ENCODE results near the gene JPH4.
"Not testable (repeated sequence)": the region's sequence is repeated elsewhere in the genome, so short reads cannot be mapped to it uniquely, and the experiment has no call there.

The JPH4 gene

DNA sequence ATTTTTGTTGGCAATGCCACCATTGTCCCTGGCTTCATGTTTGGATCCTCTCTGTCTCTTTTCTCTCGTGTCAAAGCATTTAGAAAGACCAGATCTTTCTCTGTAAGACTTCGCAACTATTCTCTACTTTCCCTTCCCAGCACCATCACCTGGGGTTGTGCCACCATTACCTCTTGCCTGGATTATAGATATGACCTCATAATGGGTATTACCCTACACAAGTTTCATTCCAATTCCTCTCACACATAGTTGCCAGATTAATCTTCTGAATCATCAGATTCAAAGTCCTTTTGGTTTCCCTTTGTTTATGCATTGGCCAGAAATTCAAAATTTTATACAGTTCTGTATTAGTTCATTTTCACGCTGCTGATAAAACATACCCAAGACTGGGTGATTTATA lies 30.4 kb upstream of the JPH4 start:
- DNase-seq (ENCODE audit: low read depth in 3 of 3, low spot score in 1 of 3), result no peak

DNA sequence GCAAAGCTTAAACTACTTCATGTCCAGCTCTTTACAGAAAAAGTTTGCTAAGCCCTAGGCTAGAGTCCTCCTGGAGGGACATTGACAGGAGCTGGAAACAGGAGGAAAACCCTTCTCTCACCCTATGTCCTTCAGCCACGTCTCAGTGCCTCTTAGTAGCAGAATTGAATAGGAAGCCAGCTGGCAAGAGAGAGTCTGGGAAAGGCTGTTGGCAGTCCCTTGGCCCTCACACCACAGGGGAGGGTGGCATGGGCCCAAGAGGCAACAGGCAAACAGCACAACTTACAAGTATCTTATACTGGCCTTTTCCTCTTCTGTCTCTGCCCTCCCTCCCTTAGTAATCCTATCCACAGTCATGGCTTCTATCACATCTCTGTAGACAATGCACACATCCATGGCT lies 29.9 kb upstream of the JPH4 start:
- no peak for DNase-seq (ENCODE audit: low read depth in 3 of 3, low spot score in 1 of 3)

DNA sequence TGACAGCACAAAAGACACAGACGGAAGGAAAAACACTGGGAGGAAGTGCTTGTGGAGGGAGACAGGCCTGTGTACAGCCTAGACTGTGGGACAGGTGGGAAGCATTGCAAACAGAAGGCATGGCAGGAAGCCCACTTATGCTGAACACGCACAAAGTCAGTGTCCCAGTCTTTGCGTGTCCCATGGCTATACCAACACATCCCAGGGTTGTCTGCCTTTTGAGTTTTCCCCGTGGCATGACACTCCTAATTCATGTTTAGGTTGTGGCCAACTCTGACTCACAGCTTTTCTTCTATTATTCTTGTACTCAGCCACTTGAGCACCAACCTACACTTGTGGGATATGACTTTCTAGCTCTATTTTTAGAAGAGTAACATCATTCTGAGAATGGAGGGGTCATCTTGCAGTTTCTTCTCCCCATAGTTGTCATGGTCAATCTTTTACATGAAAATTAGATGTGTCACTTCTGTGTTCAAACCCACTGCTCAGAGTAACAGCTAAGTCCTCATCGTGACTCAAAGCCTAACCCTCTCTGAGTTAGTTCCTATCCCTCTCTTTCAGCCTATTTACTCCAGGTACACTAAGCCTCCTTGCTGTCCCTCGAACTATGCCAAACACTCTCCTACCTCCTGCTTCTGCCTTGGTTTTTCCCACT lies 27.5 kb upstream of the JPH4 start:
- DNase-seq (ENCODE audit: low read depth in 3 of 3, low spot score in 1 of 3), result no peak

DNA sequence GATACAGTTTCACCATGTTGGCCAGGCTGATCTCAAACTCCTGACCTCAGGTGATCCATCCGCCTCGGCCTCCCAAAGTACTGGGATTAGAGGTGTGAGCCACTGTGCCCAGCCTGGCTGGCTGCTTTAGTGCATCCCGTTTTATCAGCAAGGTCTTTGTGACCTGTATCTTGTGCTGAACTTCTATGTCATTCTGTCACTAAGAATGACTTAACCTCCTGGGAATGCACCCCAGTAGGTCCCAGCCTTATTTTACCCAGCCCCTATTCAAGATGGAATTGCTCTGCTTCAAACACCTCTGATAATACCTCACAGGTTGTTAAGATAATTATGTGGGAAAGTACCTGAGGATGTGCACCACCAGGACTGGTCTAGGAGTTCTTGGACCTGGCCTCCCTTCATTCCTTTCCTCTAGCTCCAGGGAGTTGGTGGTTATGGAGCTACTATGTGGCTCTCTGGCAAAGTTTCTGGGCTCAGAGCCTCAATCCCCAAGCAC lies 26.1 kb upstream of the JPH4 start:
- DNase-seq (ENCODE audit: low read depth in 3 of 3, low spot score in 1 of 3), result no peak

DNA sequence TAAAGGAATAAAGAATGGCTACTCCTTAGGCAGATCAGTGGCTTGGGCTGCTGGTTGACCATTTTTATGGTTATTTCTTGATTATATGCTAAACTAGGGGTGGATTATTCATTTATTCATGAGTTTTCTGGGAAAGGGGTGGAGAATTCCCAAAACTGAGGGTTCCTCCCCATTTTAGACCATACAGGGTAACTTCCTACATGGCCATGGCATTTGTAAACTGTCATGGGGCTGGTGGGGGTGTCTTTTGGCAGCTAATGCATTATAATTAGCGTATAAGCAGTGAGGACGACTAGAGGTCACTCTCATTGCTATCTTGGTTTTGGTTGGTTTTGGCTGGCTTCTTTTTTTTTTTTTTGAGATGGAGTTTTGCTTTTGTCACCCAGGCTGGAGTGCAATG lies 25.6 kb upstream of the JPH4 start:
- DNase-seq (ENCODE audit: low read depth in 3 of 3, low spot score in 1 of 3), result no peak

DNA sequence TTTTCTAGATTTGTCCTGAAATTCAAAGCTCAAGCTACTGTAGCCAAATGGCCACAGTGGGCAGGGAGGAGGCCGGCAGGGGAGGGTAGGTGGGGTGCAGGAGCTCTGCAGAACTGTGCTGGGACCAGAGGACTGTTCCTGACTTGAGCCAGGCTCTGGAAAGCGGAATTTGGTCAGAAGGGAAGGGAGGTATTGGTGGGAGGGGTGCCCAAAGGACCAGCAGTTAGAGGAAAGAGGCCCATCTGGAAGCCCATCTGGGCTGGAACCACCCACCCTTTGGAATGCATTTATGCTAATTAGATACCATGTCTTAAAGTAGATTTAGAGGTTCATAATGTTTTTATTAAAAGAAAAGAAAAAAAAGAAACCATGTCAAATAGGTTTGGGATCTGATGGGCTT lies 24.5 kb upstream of the JPH4 start:
- no peak for DNase-seq (ENCODE audit: low read depth in 3 of 3, low spot score in 1 of 3)

DNA sequence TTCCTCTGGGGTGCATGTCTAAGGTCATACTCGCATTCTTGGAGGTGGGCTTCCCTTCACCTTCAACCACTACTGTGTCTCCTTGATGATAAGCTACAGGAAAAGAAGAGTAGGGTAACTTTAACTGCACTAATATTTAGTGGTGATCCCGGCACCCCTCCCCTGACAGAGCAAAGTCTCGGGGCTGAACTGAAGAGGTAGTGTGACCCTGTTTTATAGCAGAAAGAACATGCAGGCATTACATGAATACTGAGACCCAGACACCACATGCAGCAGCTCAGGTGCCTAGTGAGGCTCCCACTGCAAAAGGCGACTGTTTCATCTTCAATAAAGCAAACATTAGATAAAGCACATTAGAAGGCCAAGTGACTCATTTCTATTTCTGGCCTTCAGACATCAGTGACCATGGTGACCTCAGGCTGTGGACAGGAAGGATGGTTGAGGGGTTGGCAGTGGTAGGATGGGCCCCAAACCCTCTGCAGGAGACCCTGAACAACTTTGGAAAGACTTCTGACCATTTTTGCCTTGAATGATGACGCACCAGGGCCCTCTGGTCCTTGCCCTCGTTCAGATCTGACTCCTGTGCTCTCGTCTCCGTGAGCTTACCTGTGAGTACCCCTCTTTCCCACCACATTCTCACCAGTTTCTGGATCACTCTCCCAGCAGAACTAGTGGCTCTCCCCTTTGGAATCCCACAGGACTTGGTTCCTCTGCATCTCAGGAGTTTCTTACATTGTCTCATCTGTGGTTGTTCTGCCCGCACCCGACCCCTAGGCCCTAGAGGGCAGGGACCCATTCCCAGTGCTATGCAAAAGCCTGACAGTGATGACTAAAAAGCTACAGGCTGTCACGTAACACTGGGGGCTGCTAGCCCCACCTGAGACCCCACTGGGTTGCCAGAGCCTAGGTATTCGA lies 23.8 kb upstream of the JPH4 start:
- no peak for DNase-seq (ENCODE audit: low read depth in 3 of 3, low spot score in 1 of 3)

DNA sequence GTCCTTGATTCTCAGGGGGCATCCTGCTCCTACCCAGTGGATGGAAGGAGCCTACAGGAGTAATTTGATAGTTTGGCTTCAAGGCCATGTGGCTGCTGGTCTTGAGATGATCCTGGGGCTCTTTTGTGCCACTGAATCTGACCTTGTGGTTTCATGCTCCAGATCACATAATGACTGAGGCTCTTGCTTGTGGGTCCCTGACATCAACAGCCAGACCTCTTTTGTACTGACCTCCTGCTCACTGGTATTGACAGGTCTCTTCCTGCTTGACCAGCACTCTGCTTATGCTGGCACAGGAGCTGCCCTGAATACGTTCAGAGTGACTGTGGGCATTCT lies 23.2 kb upstream of the JPH4 start:
- no peak for DNase-seq (ENCODE audit: low read depth in 3 of 3, low spot score in 1 of 3)

DNA sequence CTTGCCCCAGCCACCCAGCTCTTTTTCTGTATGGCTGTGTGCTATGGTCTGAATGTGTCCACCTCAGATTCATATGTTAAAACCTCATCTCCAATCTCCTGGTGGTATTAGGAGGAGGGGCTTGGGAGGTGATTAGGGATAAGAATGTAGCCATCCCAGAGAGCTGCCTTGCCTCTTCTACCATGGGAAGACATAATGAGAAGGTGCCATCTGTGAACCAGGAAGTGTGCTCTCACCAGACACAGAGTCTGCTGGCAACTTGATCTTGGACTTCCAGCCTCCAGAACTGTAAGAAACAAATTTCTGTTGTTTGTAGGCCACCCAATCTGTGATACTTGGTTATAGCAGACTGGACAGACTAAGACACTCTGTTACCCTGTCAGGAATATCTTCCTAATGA lies 22.8 kb upstream of the JPH4 start:
- DNase-seq (ENCODE audit: low read depth in 3 of 3, low spot score in 1 of 3), result no peak

DNA sequence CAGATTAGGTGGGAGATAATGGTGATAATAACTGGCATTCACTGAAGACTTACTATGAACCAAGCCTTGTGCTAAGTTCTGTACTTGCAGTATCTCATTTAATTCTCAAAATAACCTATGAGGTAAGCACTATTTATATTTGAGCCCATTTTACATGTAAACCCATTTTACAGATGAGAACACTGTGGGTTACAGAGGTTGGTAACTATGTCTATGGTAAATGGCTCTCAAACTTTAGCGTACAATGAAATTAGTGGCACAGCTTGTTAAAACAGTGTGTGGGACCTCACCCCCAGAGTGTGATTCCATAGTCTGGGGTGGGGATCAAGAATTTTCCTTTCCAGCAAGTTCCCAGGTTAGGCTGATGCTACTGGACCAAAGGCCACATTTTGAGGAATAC lies 22.2 kb upstream of the JPH4 start:
- no peak for DNase-seq (ENCODE audit: low read depth in 3 of 3, low spot score in 1 of 3)

DNA sequence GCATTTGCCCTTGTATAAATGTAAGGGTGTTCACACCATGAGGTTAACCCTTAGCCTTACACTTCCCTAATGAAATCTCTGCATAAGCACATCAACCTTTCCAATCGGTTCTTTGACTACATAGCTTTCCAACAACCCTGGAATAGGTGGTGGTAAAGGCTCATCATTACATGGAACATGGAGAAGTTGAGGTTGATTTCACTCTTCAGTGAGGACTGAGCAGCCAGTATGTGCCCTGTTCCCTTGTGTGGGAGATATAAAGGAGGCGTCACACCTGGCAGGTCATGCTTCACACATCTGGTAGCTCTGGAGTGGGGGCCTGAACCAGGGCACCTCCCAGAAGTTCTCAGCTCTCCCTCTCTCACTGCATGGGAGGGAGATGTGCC lies 21.7 kb upstream of the JPH4 start:
- DNase-seq (ENCODE audit: low read depth in 3 of 3, low spot score in 1 of 3), result no peak

DNA sequence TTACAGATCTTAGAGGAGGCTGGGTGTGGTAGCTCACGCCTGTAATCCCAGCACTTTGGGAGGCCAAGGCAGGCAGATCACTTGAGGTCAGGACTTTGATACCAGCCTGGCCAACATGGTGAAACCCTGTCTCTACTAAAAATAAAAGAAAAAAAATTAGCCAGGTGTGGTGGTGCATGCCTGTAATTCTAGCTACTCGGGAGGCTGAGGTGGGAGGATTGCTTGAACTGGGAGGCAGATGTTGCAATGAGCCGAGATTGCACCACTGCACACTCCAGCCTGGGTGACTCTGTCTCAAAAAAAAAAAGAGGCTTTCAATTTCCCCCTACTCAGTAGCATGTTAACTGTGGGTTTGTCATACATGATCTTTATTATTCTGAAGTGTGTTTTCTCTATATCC lies 15.6 kb upstream of the JPH4 start:
- DNase-seq (ENCODE audit: low read depth in 3 of 3, low spot score in 1 of 3), result not testable (repeated sequence)

DNA sequence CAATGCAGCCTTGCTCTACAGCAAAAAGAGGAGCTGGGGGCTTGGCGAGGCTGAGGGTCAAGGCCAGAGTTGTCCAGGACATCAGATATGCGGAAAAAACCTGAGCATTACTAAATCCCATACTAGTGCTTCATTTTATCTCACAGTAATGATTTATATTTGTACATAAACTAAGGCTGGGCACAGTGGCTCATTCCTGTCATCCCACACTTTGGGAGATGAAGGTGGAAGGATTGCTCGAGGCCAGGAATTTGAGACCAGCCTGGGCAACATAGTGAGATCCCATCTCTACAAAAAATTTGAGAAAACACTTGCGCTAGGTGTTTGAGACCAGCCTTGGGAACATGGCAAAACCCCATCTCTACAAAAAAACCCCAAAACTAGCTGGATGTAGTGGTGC lies 11.6 kb upstream of the JPH4 start:
- DNase-seq (ENCODE audit: low read depth in 3 of 3, low spot score in 1 of 3), result no peak

DNA sequence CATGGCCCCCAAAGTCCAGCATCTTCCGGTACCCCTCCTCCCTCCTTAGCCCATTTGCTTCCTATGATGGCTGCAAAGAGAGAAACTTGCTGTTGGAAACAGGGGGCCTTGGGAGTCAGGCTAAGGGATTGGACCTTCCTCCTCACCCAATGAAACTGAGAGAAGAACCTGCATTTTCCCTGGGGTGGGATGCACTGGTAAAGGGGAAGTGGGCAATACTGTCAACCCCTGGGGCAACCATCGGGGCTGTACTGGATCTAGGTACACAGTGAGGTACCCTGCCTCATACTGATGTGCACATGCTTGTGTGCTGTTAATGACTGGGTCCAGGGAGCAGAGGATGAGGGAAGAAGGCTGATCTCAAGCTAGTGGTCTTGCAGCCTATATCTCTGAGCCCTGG lies 11.0 kb upstream of the JPH4 start:
- no peak for DNase-seq (ENCODE audit: low read depth in 3 of 3, low spot score in 1 of 3)

DNA sequence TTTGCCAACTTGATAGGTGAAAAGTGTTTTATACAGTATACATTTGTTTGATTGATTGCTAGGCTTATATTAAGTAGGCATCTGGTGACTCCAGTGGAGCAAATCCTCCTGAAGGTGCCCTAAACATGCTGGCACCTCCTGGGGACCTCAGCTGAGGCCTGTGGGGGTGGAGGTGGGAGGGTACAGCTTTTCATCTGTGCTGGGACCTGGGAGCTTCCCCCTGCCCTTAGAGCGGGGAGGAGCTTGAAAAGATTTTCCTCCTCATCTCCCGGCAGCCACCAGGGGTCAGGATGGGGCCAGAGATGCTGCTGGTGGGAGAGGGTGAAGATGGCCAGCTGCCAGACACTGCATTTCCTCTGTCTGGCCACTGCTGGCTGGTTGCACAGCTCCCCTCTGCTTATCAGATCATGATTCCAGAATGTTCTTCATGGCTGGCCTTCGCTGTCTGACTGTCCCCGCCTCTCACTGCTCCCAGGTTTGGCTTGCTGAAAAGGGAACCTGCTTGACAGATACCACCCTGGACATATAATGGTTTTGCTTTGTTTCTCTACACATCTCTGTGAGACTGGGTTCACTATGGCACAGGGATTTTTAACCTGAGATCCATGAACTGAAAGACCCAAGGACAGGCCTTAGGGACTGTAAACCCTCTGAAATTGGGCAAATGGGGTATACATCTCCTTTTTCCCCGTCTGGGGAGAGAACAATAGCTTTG lies 10.5 kb upstream of the JPH4 start:
- peak; percentile 59 to 60 (median 59) for DNase-seq (ENCODE audit: low read depth in 3 of 3, low spot score in 1 of 3)

DNA sequence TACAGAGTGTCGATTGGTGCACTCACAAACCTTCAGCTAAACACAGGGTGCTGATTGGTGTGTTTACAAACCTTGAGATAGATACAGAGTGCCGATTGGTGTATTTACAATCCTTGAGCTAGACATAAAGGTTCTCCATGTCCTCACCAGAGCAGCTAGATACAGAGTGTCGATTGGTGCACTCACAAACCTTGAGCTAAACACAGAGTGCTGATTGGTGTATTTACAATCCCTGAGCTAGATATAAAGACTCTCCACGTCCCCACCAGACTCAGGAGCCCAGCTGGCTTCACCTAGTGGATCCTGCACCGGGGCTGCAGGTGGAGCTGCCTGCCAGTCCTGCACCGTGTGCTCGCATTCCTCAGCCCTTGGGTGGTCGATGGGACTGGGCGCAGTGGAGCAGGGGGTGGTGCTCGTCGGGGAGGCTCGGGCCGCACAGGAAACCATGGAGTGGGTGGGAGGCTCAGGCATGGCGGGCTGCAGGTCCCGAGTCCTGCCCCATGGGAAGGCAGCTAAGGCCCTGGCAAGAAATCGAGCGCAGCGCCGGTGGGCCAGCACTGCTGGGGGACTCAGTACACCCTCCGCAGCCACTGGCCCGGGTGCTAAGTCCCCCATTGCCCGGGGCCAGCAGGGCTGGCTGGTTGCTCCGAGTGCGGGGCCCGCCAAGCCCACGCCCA lies 6.1 kb upstream of the JPH4 start:
- not testable (repeated sequence) for DNase-seq (ENCODE audit: low read depth in 3 of 3, low spot score in 1 of 3)

DNA sequence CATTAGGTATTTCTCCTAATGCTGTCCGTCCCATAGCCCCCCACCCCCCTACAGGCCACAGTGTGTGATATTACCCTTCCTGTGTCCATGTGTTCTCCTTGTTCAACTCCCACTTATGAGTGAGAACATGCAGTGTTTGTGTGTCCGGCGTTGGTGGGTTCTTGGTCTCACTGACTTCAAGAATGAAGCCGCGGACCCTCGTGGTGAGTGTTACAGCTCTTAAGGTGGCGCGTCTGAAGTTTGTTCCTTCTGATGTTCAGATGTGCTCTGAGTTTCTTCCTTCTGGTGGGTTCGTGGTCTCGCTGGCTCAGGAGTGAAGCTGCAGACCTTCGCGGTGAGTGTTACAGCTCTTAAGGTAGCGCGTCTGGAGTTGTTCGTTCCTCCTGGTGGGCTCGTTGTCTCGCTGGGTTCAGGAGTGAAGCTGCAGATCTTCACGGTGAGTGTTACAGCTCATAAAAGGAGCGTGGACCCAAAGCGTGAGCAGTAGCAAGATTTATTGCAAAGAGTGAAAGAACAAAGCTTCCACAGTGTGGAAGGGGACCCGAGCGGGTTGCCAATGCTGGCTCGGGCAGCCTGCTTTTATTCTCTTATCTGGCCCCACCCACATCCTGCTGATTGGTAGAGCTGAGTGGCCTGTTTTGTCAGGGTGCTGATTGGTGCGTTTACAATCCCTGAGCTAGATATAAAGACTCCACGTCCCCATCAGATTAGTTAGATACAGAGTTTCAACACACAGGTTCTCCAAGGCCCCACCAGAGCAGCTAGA lies 5.4 kb upstream of the JPH4 start:
- DNase-seq (ENCODE audit: low read depth in 3 of 3, low spot score in 1 of 3), result not testable (repeated sequence)

DNA sequence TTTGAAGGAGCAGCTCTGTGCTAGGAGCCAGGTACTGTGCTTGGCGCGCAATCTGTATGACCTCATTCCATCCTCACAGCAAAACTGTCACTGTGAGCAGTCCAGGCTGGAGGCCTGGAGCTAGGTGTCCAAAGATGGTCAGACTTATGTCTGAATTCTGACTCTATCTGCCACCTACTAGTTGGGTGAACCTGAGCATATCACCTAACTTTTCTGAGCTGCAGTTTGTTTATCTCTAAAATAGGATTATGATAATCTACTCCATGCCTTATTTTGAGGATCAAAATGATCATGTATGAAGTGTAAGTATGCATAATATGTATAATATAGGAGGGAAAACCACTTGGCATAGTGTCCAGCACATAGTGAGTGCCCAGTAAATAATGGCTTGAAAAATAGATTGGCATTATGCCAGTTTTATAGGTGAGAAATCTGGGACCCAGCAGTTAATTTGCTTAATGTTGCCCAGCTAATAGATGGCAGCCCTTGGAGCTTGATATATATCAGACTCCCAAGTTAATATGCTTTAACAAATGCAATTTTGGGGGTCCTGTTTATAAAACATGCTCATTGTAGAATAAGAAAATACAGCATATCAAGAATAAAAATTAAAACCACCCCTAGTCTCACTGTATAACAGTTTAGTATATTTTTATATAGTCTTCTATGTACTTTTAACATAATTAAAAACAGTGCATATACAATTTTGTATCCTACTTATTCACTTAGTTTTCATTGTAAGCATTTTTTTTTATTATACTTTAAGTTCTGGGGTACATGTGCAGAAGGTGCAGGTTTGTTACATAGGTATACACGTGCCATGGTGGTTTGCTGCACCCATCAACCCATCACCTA lies 4.5 kb upstream of the JPH4 start:
- DNase-seq (ENCODE audit: low read depth in 3 of 3, low spot score in 1 of 3), result no peak

DNA sequence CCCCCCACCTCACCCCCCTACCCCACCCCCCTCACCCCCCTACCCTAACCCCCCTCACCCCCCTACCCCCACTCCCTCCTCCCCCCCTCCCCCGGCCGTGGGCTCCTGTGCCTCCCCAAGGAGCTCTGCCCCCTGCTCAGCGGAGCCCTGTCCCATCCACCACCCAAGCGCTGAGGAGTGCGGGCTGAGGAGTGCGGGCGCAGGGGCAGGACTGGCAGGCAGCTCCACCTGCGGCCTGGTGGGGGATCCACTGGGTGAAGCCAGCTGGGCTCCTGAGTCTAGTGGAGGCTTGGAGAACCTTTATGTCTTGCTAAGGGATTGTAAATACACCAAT lies 2.3 kb upstream of the JPH4 start:
- DNase-seq (ENCODE audit: low read depth in 3 of 3, low spot score in 1 of 3), result no peak
